WTC11 (cell line): ENCODE results near the gene RAPGEF2.

Experiments used
- ARID4B ChIP-seq: sonication (generic); formaldehyde crosslinking; IDR thresholded peaks from 2 replicates; pipeline ENCODE4 v1.8.0; 2023; ENCODE audit warnings: missing genetic modification reagents, mild to moderate bottlenecking, borderline replicate concordance
- MAX ChIP-seq: sonication (generic); formaldehyde crosslinking; IDR thresholded peaks from 2 replicates; pipeline ENCODE4 v1.8.0; 2022; ENCODE audit warnings: mild to moderate bottlenecking, missing genetic modification reagents
- PRDM15 ChIP-seq: sonication (generic); formaldehyde crosslinking; IDR thresholded peaks from 2 replicates; pipeline ENCODE4 v1.8.0; 2022; ENCODE audit warnings: missing genetic modification reagents
- TF ChIP-seq, protein P1 (sequence below): sonication (generic); formaldehyde crosslinking; IDR thresholded peaks from 2 replicates; pipeline ENCODE4 v1.8.1; 2022; ENCODE audit warnings: mild to moderate bottlenecking, missing genetic modification reagents, moderate library complexity, borderline replicate concordance
- TF ChIP-seq, protein P2 (sequence below): fragments of 200-600 bp; IDR thresholded peaks from 2 replicates; pipeline ENCODE4 v1.8.0; 2022; ENCODE audit warnings: antibody characterized with exemption

GRCh38 chr4:159347813-159348212 is 244.9 kb downstream of the RAPGEF2 start:
- no peak for TF ChIP-seq MAX (CRISPR knock-in tag)
- TF ChIP-seq, protein P1, sequence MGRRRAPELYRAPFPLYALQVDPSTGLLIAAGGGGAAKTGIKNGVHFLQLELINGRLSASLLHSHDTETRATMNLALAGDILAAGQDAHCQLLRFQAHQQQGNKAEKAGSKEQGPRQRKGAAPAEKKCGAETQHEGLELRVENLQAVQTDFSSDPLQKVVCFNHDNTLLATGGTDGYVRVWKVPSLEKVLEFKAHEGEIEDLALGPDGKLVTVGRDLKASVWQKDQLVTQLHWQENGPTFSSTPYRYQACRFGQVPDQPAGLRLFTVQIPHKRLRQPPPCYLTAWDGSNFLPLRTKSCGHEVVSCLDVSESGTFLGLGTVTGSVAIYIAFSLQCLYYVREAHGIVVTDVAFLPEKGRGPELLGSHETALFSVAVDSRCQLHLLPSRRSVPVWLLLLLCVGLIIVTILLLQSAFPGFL = no peak
- TF ChIP-seq PRDM15 (CRISPR knock-in tag) = no peak
- TF ChIP-seq, protein P2, sequence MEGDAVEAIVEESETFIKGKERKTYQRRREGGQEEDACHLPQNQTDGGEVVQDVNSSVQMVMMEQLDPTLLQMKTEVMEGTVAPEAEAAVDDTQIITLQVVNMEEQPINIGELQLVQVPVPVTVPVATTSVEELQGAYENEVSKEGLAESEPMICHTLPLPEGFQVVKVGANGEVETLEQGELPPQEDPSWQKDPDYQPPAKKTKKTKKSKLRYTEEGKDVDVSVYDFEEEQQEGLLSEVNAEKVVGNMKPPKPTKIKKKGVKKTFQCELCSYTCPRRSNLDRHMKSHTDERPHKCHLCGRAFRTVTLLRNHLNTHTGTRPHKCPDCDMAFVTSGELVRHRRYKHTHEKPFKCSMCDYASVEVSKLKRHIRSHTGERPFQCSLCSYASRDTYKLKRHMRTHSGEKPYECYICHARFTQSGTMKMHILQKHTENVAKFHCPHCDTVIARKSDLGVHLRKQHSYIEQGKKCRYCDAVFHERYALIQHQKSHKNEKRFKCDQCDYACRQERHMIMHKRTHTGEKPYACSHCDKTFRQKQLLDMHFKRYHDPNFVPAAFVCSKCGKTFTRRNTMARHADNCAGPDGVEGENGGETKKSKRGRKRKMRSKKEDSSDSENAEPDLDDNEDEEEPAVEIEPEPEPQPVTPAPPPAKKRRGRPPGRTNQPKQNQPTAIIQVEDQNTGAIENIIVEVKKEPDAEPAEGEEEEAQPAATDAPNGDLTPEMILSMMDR = no peak
- TF ChIP-seq ARID4B (CRISPR knock-in tag) = no peak
